ENCODE measurements around the gene NAA15. TPM values are rescaled to one million over a fixed set of nuclear protein-coding genes. Genes with fewer than 3 reads are reported as not detected.
A peak's percentile ranks its signal among the peaks of the same experiment; 100 is the strongest.

The NAA15 gene
- total RNA-seq, 5 donors from 2014 or later (not counting 1 experiment from before 2014, with no cell fraction given): 45.1 to 64.0 (median 50.7) TPM

- peaks cover 16 to 19% of the 10 kb centered on the region in 2 experiments for H3K4me1 ChIP-seq (ENCODE audit: control insufficient read depth in 1 of 2, extremely low read depth in 1 of 2, insufficient read depth in 2 of 2, low read length in 2 of 2)
- CTCF ChIA-PET: interaction anchor here (0.6 to 0.7 kb wide), 3 partner anchors 11 to 635 kb away, joined by 3 to 6 read pairs (median 4); no protein-coding TSS in a partner anchor
- H3K4me3 ChIP-seq (ENCODE audit: control insufficient read depth in 1 of 2, extremely low read depth in 1 of 2, low read length in 1 of 2): no peak overlapping the region
- H3K36me3 ChIP-seq (ENCODE audit: control insufficient read depth in 2 of 2, extremely low read depth in 1 of 2, insufficient read depth in 1 of 2, low read length in 1 of 2): no peaks in the 10 kb centered on the region
- peaks cover 27 to 36% (median 32%) of the 10 kb centered on the region in 3 donors for H3K4me1 Mint-ChIP-seq
- H3K4me3 Mint-ChIP-seq: no peak overlapping the region
- peaks cover 8% of the 10 kb centered on the region for H3K36me3 Mint-ChIP-seq
- no peaks in the 10 kb centered on the region for H3K27me3 Mint-ChIP-seq
- no peak for ATAC-seq (replicated peaks in 1 of 4)
- no peak overlapping the region for H3K27ac Mint-ChIP-seq
- no peak overlapping the region for H3K27ac ChIP-seq (ENCODE audit: low read length)
- WGBS (ENCODE audit: insufficient coverage): no CpG with 5 or more reads among the region's 2 CpGs
- H3K27me3 ChIP-seq (replicated peaks in 1 of 2; ENCODE audit: control insufficient read depth in 2 of 2, extremely low read depth in 1 of 2, insufficient read depth in 2 of 2, low read length in 1 of 2): no peaks in the 10 kb centered on the region
- no peaks in the 10 kb centered on the region for H3K9me3 ChIP-seq
- POLR2A ChIA-PET: no interaction called here
- no peaks in the 10 kb centered on the region for H3K9me3 Mint-ChIP-seq
- DNase-seq: no peak
These were observed 149.3 kb downstream of the NAA15 start for GRCh38 chr4:139450586-139450985.

GRCh38 chr4:139451997-139452396 is 150.7 kb downstream of the NAA15 start:
- ChIA-PET CTCF (interaction anchor here (0.8 to 1.5 kb wide), 4 partner anchors 36 to 422 kb away, joined by 3 to 6 read pairs (median 3); no protein-coding TSS in a partner anchor), POLR2A (interaction anchor here in 1 of 2 donors (0.6 kb wide), 1 partner anchor 296 kb away, joined by 3 read pairs; no protein-coding TSS in a partner anchor)
- peaks cover 20 to 23% of the 10 kb centered on the region in 2 experiments for H3K4me1 ChIP-seq (ENCODE audit: control insufficient read depth in 1 of 2, extremely low read depth in 1 of 2, insufficient read depth in 2 of 2, low read length in 2 of 2)
- ATAC-seq (replicated peaks in 1 of 4) (no peak), DNase-seq (no peak)
- H3K27ac Mint-ChIP-seq: peak overlapping the region; percentile 99
- peaks cover 3% of the 10 kb centered on the region for H3K36me3 Mint-ChIP-seq
- H3K27ac ChIP-seq (ENCODE audit: low read length): peak overlapping the region; percentile 97
- WGBS (ENCODE audit: insufficient coverage): no CpG with 5 or more reads among the region's 1 CpG
- H3K4me1 Mint-ChIP-seq: peaks cover 41 to 50% (median 46%) of the 10 kb centered on the region in 3 donors
- no peaks in the 10 kb centered on the region for H3K9me3 ChIP-seq
- no peak overlapping the region for H3K4me3 ChIP-seq (ENCODE audit: control insufficient read depth in 1 of 2, extremely low read depth in 1 of 2, low read length in 1 of 2)
- no peaks in the 10 kb centered on the region for H3K27me3 Mint-ChIP-seq
- H3K36me3 ChIP-seq (ENCODE audit: control insufficient read depth in 2 of 2, extremely low read depth in 1 of 2, insufficient read depth in 1 of 2, low read length in 1 of 2): no peaks in the 10 kb centered on the region
- peak overlapping the region in 1 of 3 donors; percentile 95 for H3K4me3 Mint-ChIP-seq
- H3K9me3 Mint-ChIP-seq: no peaks in the 10 kb centered on the region
- H3K27me3 ChIP-seq (replicated peaks in 1 of 2; ENCODE audit: control insufficient read depth in 2 of 2, extremely low read depth in 1 of 2, insufficient read depth in 2 of 2, low read length in 1 of 2): no peaks in the 10 kb centered on the region

- WGBS (ENCODE audit: insufficient coverage): 0% methylated on average over 12 of the region's 15 CpGs
- peaks cover 51 to 59% (median 53%) of the 10 kb centered on the region in 3 donors for H3K4me1 Mint-ChIP-seq
- DNase-seq: peak in 31 of 35 experiments; percentile 57 to 88 (median 70)
- H3K27ac Mint-ChIP-seq: peak overlapping the region; percentile 99
- peak overlapping the region; percentile 87 to 98 (median 95) for H3K4me3 Mint-ChIP-seq
- H3K27me3 Mint-ChIP-seq: no peaks in the 10 kb centered on the region
- peaks cover 3% of the 10 kb centered on the region for H3K36me3 Mint-ChIP-seq
- no peaks in the 10 kb centered on the region for H3K9me3 Mint-ChIP-seq
- Histone ChIP-seq H3K27ac (ENCODE audit: low read length) (peak overlapping the region; percentile 97), H3K4me3 (ENCODE audit: control insufficient read depth in 1 of 2, extremely low read depth in 1 of 2, low read length in 1 of 2) (peak overlapping the region; percentile 66 to 83), H3K27me3 (replicated peaks in 1 of 2; ENCODE audit: control insufficient read depth in 2 of 2, extremely low read depth in 1 of 2, insufficient read depth in 2 of 2, low read length in 1 of 2) (no peaks in the 10 kb centered on the region), H3K9me3 (no peaks in the 10 kb centered on the region), H3K4me1 (ENCODE audit: control insufficient read depth in 1 of 2, extremely low read depth in 1 of 2, insufficient read depth in 2 of 2, low read length in 2 of 2) (peaks cover 20 to 23% of the 10 kb centered on the region in 2 experiments), H3K36me3 (ENCODE audit: control insufficient read depth in 2 of 2, extremely low read depth in 1 of 2, insufficient read depth in 1 of 2, low read length in 1 of 2) (no peaks in the 10 kb centered on the region)
- CTCF ChIA-PET: interaction anchor here (0.5 to 1.7 kb wide), 20 partner anchors 9 to 920 kb away, joined by 3 to 8 read pairs (median 4); partner anchors contain the start of genes NAA15 (in 1 of the 2) and SCOC (in 1 of the 2)
- ATAC-seq (replicated peaks in 1 of 4): peak; percentile 51 to 61 (median 56)
- POLR2A ChIA-PET: interaction anchor here in 1 of 2 donors (0.6 to 1.5 kb wide), 6 partner anchors 77 to 432 kb away, joined by 3 to 10 read pairs (median 3); partner anchors contain the start of genes ELF2 and SETD7
These were observed 151.7 kb downstream of the NAA15 start for GRCh38 chr4:139453041-139453370.

- H3K9me3 ChIP-seq: no peaks in the 10 kb centered on the region
- ATAC-seq (replicated peaks in 1 of 4): peak; percentile 87 to 93 (median 90)
- DNase-seq: peak; percentile 92 to 99 (median 96)
- H3K4me3 ChIP-seq (ENCODE audit: control insufficient read depth in 1 of 2, extremely low read depth in 1 of 2, low read length in 1 of 2): peak overlapping the region; percentile 66 to 83
- ChIA-PET CTCF (interaction anchor here (0.5 to 1.7 kb wide), 21 partner anchors 9 to 919 kb away, joined by 3 to 8 read pairs (median 4); partner anchors contain the start of genes NAA15 (in 1 of the 2) and SCOC (in 1 of the 2)), POLR2A (interaction anchor here in 1 of 2 donors (0.6 to 1.5 kb wide), 6 partner anchors 77 to 433 kb away, joined by 3 to 10 read pairs (median 3); partner anchors contain the start of genes ELF2 and SETD7)
- peaks cover 20 to 23% of the 10 kb centered on the region in 2 experiments for H3K4me1 ChIP-seq (ENCODE audit: control insufficient read depth in 1 of 2, extremely low read depth in 1 of 2, insufficient read depth in 2 of 2, low read length in 2 of 2)
- under 1% methylated on average over 76 of the region's 76 CpGs for WGBS (ENCODE audit: insufficient coverage)
- Mint-ChIP-seq H3K9me3 (no peaks in the 10 kb centered on the region), H3K4me3 (peak overlapping the region; percentile 87 to 98 (median 95)), H3K27ac (peak overlapping the region; percentile 99), H3K27me3 (no peaks in the 10 kb centered on the region), H3K36me3 (peaks cover 6% of the 10 kb centered on the region), H3K4me1 (peaks cover 56 to 64% (median 57%) of the 10 kb centered on the region in 3 donors)
- peak overlapping the region; percentile 97 for H3K27ac ChIP-seq (ENCODE audit: low read length)
- H3K36me3 ChIP-seq (ENCODE audit: control insufficient read depth in 2 of 2, extremely low read depth in 1 of 2, insufficient read depth in 1 of 2, low read length in 1 of 2): no peaks in the 10 kb centered on the region
- no peaks in the 10 kb centered on the region for H3K27me3 ChIP-seq (replicated peaks in 1 of 2; ENCODE audit: control insufficient read depth in 2 of 2, extremely low read depth in 1 of 2, insufficient read depth in 2 of 2, low read length in 1 of 2)
These were observed 152.2 kb downstream of the NAA15 start for GRCh38 chr4:139453371-139454110.

GRCh38 chr4:139454111-139455045 is 153.1 kb downstream of the NAA15 start, which contains the start of gene RAB33B:
Gene RAB33B (plus strand): TSS chr4:139454121. CDS start chr4:139454196, 75 bp downstream.
- ATAC-seq (replicated peaks in 1 of 4): peak in 2 of 4 experiments; percentile 5
- Histone ChIP-seq H3K4me1 (ENCODE audit: control insufficient read depth in 1 of 2, extremely low read depth in 1 of 2, insufficient read depth in 2 of 2, low read length in 2 of 2) (peaks cover 20 to 23% of the 10 kb centered on the region in 2 experiments), H3K36me3 (ENCODE audit: control insufficient read depth in 2 of 2, extremely low read depth in 1 of 2, insufficient read depth in 1 of 2, low read length in 1 of 2) (no peaks in the 10 kb centered on the region), H3K27ac (ENCODE audit: low read length) (peak within 1 kb of the TSS; percentile 97), H3K27me3 (replicated peaks in 1 of 2; ENCODE audit: control insufficient read depth in 2 of 2, extremely low read depth in 1 of 2, insufficient read depth in 2 of 2, low read length in 1 of 2) (no peaks in the 10 kb centered on the region), H3K9me3 (no peaks in the 10 kb centered on the region), H3K4me3 (ENCODE audit: control insufficient read depth in 1 of 2, extremely low read depth in 1 of 2, low read length in 1 of 2) (peak within 1 kb of the TSS; percentile 66 to 83)
- POLR2A ChIA-PET: interaction anchor here in 1 of 2 donors (1.5 kb wide), 1 partner anchor 102 kb away, joined by 7 read pairs; the partner anchor contains the start of gene SETD7
- DNase-seq: peak in 1 of 35 experiments; percentile 4
- no peaks in the 10 kb centered on the region for H3K9me3 Mint-ChIP-seq
- H3K4me3 Mint-ChIP-seq: peak within 1 kb of the TSS; percentile 87 to 98 (median 95)
- H3K27ac Mint-ChIP-seq: peak within 1 kb of the TSS; percentile 99
- H3K27me3 Mint-ChIP-seq: no peaks in the 10 kb centered on the region
- under 1% methylated on average over 40 of the region's 46 CpGs for WGBS (ENCODE audit: insufficient coverage)
- peaks cover 65 to 73% (median 65%) of the 10 kb centered on the region in 3 donors for H3K4me1 Mint-ChIP-seq
- H3K36me3 Mint-ChIP-seq: peaks cover 9% of the 10 kb centered on the region
- CTCF ChIA-PET: interaction anchor here (0.6 to 1.7 kb wide), 2 partner anchors 40 to 461 kb away, joined by 6 to 7 read pairs; no protein-coding TSS in a partner anchor

Measured in T-cell (primary cell).